ENCODE measurements around the gene OR6A2. TPM values are rescaled to one million over a fixed set of nuclear protein-coding genes. Genes with fewer than 3 reads are reported as not detected.

Gene OR6A2
- 0.20 and 0.21 TPM in 2 replicates for total RNA-seq
- long read RNA-seq: 0 reads

DNA sequence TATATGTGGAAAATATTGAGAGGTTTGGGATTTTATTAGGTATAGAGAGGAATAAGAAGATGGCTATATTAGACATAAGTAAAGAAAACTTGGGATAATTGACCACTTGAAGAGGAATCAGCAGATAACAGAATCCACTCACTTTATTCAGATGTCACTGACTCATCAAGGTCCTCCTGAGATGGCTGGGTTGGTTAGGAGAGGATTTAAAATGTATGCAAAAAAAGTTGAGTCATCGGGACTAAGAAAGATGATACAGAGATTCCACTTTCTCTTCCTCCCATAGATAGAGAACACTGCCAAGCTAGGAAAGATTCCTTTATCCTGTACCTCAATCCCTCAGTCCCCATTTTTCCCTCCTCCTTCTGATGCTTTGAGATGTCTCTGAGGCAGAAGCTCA, at the start of gene OR6A2:
Gene OR6A2 (minus strand): TSS at position 288 of the 400 bp plus-strand sequence. CDS start 3,981 bp downstream, outside the sequence.
- Mint-ChIP-seq H3K36me3 (ENCODE audit: low read depth) (no peaks in the 10 kb centered on the region), H3K9me3 (no peaks in the 10 kb centered on the region), H3K4me1 (no peaks in the 10 kb centered on the region), H3K4me3 (no peak within 1 kb of the TSS), H3K27me3 (ENCODE audit: low read depth) (no peaks in the 10 kb centered on the region), H3K27ac (ENCODE audit: unreplicated experiment) (no peak within 1 kb of the TSS)
- DNase-seq (ENCODE audit: low read depth, low spot score): no peak
- TF ChIP-seq, protein P1, sequence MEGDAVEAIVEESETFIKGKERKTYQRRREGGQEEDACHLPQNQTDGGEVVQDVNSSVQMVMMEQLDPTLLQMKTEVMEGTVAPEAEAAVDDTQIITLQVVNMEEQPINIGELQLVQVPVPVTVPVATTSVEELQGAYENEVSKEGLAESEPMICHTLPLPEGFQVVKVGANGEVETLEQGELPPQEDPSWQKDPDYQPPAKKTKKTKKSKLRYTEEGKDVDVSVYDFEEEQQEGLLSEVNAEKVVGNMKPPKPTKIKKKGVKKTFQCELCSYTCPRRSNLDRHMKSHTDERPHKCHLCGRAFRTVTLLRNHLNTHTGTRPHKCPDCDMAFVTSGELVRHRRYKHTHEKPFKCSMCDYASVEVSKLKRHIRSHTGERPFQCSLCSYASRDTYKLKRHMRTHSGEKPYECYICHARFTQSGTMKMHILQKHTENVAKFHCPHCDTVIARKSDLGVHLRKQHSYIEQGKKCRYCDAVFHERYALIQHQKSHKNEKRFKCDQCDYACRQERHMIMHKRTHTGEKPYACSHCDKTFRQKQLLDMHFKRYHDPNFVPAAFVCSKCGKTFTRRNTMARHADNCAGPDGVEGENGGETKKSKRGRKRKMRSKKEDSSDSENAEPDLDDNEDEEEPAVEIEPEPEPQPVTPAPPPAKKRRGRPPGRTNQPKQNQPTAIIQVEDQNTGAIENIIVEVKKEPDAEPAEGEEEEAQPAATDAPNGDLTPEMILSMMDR (conservative IDR thresholded peaks at IDR 0.05): no peak

DNA sequence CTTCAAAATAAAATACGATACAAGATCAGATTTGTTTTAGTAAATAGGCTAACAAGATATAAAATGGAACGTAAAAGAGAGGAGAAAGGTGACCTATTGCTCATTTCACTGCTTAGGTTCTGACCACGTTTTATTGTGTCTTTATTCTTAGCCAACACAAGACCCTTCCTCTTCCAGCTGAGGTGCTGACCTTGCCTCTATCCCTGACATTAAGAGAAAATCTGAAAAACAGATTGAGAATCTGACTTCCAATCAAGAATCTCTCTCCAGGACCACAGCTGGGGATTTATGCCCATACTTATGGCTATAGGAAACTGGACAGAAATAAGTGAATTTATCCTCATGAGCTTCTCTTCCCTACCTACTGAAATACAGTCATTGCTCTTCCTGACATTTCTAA, 45.9 kb upstream of the OR6A2 start, which contains the start of gene OR10A5:
Gene OR10A5 (plus strand): TSS at position 301 of the 400 bp plus-strand sequence. CDS start 0 bp downstream, at position 301.
- H3K4me1 Mint-ChIP-seq: peaks cover 13% of the 10 kb centered on the region
- TF ChIP-seq, protein P1 (conservative IDR thresholded peaks at IDR 0.05): no peak
- no peaks in the 10 kb centered on the region for H3K27me3 Mint-ChIP-seq (ENCODE audit: low read depth)
- H3K4me3 Mint-ChIP-seq: no peak within 1 kb of the TSS
- H3K9me3 Mint-ChIP-seq: peaks cover 18% of the 10 kb centered on the region
- DNase-seq (ENCODE audit: low read depth, low spot score): no peak
- peak within 1 kb of the TSS; percentile 8 for H3K27ac Mint-ChIP-seq (ENCODE audit: unreplicated experiment)
- peaks cover 9% of the 10 kb centered on the region for H3K36me3 Mint-ChIP-seq (ENCODE audit: low read depth)

- peaks cover 16% of the 10 kb centered on the region for H3K9me3 Mint-ChIP-seq
- peaks cover 13% of the 10 kb centered on the region for H3K4me1 Mint-ChIP-seq
- no peak overlapping the region for H3K4me3 Mint-ChIP-seq
- H3K36me3 Mint-ChIP-seq (ENCODE audit: low read depth): peaks cover 6% of the 10 kb centered on the region
- H3K27ac Mint-ChIP-seq (ENCODE audit: unreplicated experiment): no peak overlapping the region
- no peaks in the 10 kb centered on the region for H3K27me3 Mint-ChIP-seq (ENCODE audit: low read depth)
- TF ChIP-seq, protein P1 (conservative IDR thresholded peaks at IDR 0.05): no peak
- DNase-seq (ENCODE audit: low read depth, low spot score): no peak
Measured at GRCh38 chr11:6844356-6844755, 44.9 kb upstream of the OR6A2 start.

GRCh38 chr11:6843670-6844069, 44.2 kb upstream of the OR6A2 start:
- TF ChIP-seq, protein P1 (conservative IDR thresholded peaks at IDR 0.05): no peak
- peaks cover 14% of the 10 kb centered on the region for H3K9me3 Mint-ChIP-seq
- H3K27me3 Mint-ChIP-seq (ENCODE audit: low read depth): no peaks in the 10 kb centered on the region
- H3K4me3 Mint-ChIP-seq: no peak overlapping the region
- peak overlapping the region; percentile 75 for H3K27ac Mint-ChIP-seq (ENCODE audit: unreplicated experiment)
- peaks cover 6% of the 10 kb centered on the region for H3K36me3 Mint-ChIP-seq (ENCODE audit: low read depth)
- DNase-seq (ENCODE audit: low read depth, low spot score): no peak
- H3K4me1 Mint-ChIP-seq: peaks cover 13% of the 10 kb centered on the region

GRCh38 chr11:6841694-6842093, 42.2 kb upstream of the OR6A2 start:
- Mint-ChIP-seq H3K9me3 (peaks cover 14% of the 10 kb centered on the region), H3K4me3 (no peak overlapping the region), H3K27me3 (ENCODE audit: low read depth) (no peaks in the 10 kb centered on the region), H3K36me3 (ENCODE audit: low read depth) (peaks cover 6% of the 10 kb centered on the region), H3K27ac (ENCODE audit: unreplicated experiment) (no peak overlapping the region), H3K4me1 (peaks cover 13% of the 10 kb centered on the region)
- TF ChIP-seq, protein P1 (conservative IDR thresholded peaks at IDR 0.05): no peak
- no peak for DNase-seq (ENCODE audit: low read depth, low spot score)

All from neural crest cell (in vitro differentiated cells).